NT2/D1 (cell line): ENCODE data around the gene SYNPO.

Experiments used
- SUZ12 ChIP-seq: IDR thresholded peaks from 2 replicates; pipeline ENCODE4 v1.6.1; 2011; ENCODE audit not compliant: insufficient read length, insufficient read depth; ENCODE audit errors: extremely low read depth
- YY1 ChIP-seq: IDR thresholded peaks from 2 replicates; pipeline ENCODE4 v1.6.1; 2011; ENCODE audit not compliant: insufficient read length, insufficient read depth
- ZNF274 ChIP-seq: IDR thresholded peaks from 2 replicates; pipeline ENCODE4 v1.6.1; 2011; ENCODE audit warnings: mild to moderate bottlenecking, low read depth, low read length

DNA sequence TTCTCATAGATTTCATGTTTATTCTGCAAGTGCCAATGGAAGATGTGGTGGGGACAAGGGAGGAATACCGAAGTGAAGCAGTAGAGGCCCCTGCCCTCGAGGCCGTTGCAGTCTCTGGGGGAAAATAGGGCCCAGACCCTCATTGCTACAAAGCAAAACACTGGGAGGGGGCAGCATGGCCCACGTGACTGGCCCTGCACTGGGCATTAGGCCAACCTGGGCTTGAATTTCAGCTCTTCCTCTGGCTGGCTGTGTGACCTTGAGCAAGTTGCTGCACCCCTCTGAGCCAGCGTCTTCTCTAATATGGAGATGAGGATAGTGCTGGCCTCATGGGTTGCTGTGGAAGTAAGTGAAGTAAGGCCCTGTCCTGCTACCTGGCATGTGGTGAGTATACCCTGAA is 709 bp upstream of the SYNPO start:
- TF ChIP-seq YY1 = no peak
- TF ChIP-seq ZNF274 = no peak
- no peak for TF ChIP-seq SUZ12
